ENCODE measurements around the gene UBC. TPM values are rescaled to one million over a fixed set of nuclear protein-coding genes. Genes with fewer than 3 reads are reported as not detected.

The UBC gene
- total and polyA plus RNA-seq, 9 of the 15 experiments (the other 6 are each of a cell fraction or from before 2014, with no cell fraction given): 533 to 1,153 (median 813) TPM

DNA sequence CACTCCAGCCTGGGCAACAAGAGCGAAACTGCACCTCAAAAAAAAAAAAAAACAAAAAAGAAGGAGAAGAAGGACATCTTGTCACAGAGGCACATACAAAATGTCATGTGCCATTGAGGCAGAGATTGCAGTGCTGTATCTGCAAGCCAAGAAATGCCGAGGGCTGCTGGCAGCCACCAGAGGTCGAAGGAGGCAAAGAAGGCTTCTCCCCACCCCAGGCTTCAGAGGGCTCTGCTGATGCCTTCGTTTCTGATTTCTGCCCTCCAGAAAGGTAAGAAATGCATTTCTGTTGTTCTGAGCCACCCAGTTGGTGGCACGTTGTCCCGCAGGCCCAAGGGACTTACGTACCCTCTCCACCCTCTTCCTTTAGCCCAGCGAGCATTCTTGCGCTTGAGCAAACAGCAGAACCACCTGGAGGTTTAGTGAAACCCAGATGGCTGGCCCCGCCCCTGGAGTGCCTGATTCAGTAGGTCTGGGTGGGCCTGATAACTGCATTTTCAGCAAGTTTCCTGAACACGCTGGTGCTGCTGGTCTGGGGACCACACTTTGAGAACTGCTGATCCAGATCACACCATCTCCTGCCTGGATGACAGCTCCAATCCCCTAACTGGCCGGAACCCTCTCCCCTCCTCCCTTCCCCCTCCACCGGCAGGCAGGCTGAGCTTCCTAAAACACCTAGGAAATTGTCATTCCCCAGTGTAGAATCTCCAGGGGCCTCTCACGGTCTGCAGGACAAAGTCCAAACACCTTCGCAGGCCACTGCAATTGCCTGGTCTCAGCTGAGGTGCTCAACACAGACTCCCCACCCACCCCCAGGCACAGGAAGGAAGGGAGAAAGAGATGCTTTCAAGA, 29.6 kb downstream of the UBC start (continued):
- TF ChIP-seq CHD7 (IDR thresholded peaks at IDR 0.05; ENCODE audit: low read depth, low read length): no peak
- no peak for TF ChIP-seq RBM15 (IDR thresholded peaks at IDR 0.05; ENCODE audit: insufficient read depth, low read length)
- no peak for TF ChIP-seq CREB5 (CRISPR knock-in tag; IDR thresholded peaks at IDR 0.05)
- TF ChIP-seq FOXK2 (conservative IDR thresholded peaks at IDR 0.05 in 1 of 2, IDR thresholded peaks at IDR 0.05 in 1 of 2; ENCODE audit: low read depth in 2 of 2): 0 out of 4 replicates have a peak, but pooled peaks of 1 of the 2 experiments have one; percentile 2
- TF ChIP-seq ZNF785 (CRISPR knock-in tag; IDR thresholded peaks at IDR 0.05): no peak
- TF ChIP-seq E2F6 (IDR thresholded peaks at IDR 0.05; ENCODE audit: borderline replicate concordance in 1 of 2, extremely low read depth in 1 of 2, insufficient read depth in 1 of 2, insufficient read length in 1 of 2, low read depth in 1 of 2, low read length in 1 of 2, poor library complexity in 1 of 2, severe bottlenecking in 1 of 2): peak in 1 of 2 experiments; percentile 34

All from K562 (cell line).